SK-N-SH (cell line): ENCODE results near the gene TEKTIP1.

ENCODE experiments used
- CTCF ChIP-seq: fragments of 200-600 bp; sonication (generic); IDR thresholded peaks from 2 replicates; pipeline ENCODE4 v1.6.1; 2017; ENCODE audit warnings: antibody characterized with exemption, mild to moderate bottlenecking, moderate library complexity
- FOXM1 ChIP-seq: IDR thresholded peaks from 2 replicates; pipeline ENCODE4 v1.4.0; 2012; ENCODE audit warnings: low read depth, mild to moderate bottlenecking
- MXI1 ChIP-seq: IDR thresholded peaks from 2 replicates; pipeline ENCODE4 v1.6.1; 2012; ENCODE audit warnings: mild to moderate bottlenecking, low read depth, low read length, improper control_type of control experiment
- NRF1 ChIP-seq: IDR thresholded peaks from 2 replicates; pipeline ENCODE4 v1.6.1; 2012; ENCODE audit warnings: low read depth, mild to moderate bottlenecking, low read length
- POLR2AphosphoS5 ChIP-seq: IDR thresholded peaks from 2 replicates; pipeline ENCODE4 v1.6.1; 2012; ENCODE audit warnings: low read depth, low read length
- RFX5 ChIP-seq: IDR thresholded peaks from 2 replicates; pipeline ENCODE4 v1.6.1; 2012; ENCODE audit warnings: mild to moderate bottlenecking, improper control_type of control experiment, low read length

GRCh38 chr19:3535981-3536380, 3.0 kb upstream of the TEKTIP1 start:
- TF ChIP-seq CTCF: no peak
- TF ChIP-seq MXI1: no peak
- no peak for TF ChIP-seq RFX5
- no peak for TF ChIP-seq NRF1
- TF ChIP-seq POLR2AphosphoS5: no peak
- no peak for TF ChIP-seq FOXM1
